CD4-positive, alpha-beta T cell treated with Interleukin-6 for 4 hours (primary cell): ENCODE results near the gene MINAR2.

Source experiments
- DNase-seq: peaks from one replicate; pipeline ENCODE4 v3.0.0-alpha.2; 2020; ENCODE audit warnings: mixed read lengths

Gene MINAR2

GRCh38 chr5:129747572-129748407 is at the start of gene MINAR2:
TSS of gene MINAR2 (plus strand) at chr5:129748094. CDS start at chr5:129748191, 97 bp downstream.
- no peak for DNase-seq

- DNase-seq: no peak
Observed at GRCh38 chr5:129698661-129699060, 49.2 kb upstream of the MINAR2 start.

- DNase-seq: no peak
Observed at GRCh38 chr5:129716235-129716634, 31.7 kb upstream of the MINAR2 start.

- no peak for DNase-seq
Observed at GRCh38 chr5:129716651-129717050, 31.2 kb upstream of the MINAR2 start.

GRCh38 chr5:129717751-129718310 is 30.1 kb upstream of the MINAR2 start:
- DNase-seq: no peak

GRCh38 chr5:129718471-129719090 is 29.3 kb upstream of the MINAR2 start:
- DNase-seq: no peak

- no peak for DNase-seq
Observed at GRCh38 chr5:129724222-129724621, 23.7 kb upstream of the MINAR2 start.

- DNase-seq: no peak
Observed at GRCh38 chr5:129724647-129725046, 23.2 kb upstream of the MINAR2 start.

- DNase-seq: no peak
Observed at GRCh38 chr5:129739773-129740172, 8.1 kb upstream of the MINAR2 start.

- no peak for DNase-seq
Observed at GRCh38 chr5:129743541-129744187, 4.2 kb upstream of the MINAR2 start.

- DNase-seq: no peak
Observed at GRCh38 chr5:129745997-129746396, 1.9 kb upstream of the MINAR2 start.

GRCh38 chr5:129746876-129747275 is 1.0 kb upstream of the MINAR2 start:
- DNase-seq: no peak

GRCh38 chr5:129748913-129749880 is 1.3 kb downstream of the MINAR2 start:
- DNase-seq: no peak

GRCh38 chr5:129760636-129761325 is 12.9 kb downstream of the MINAR2 start:
- DNase-seq: no peak

GRCh38 chr5:129763651-129764050 is 15.8 kb downstream of the MINAR2 start:
- DNase-seq: no peak

GRCh38 chr5:129766798-129767197 is 18.9 kb downstream of the MINAR2 start:
- no peak for DNase-seq

GRCh38 chr5:129767927-129768380 is 20.1 kb downstream of the MINAR2 start:
- peak; percentile 51 for DNase-seq

- no peak for DNase-seq
Observed at GRCh38 chr5:129768735-129769134, 20.8 kb downstream of the MINAR2 start.

- DNase-seq: no peak
Observed at GRCh38 chr5:129770024-129770820, 22.3 kb downstream of the MINAR2 start.

- DNase-seq: peak; percentile 42
Observed at GRCh38 chr5:129771058-129771838, 23.4 kb downstream of the MINAR2 start.
